Lower lobe of right lung (tissue), 2 donors: Measurements from ENCODE around the gene DIP2C. TPM values are rescaled to one million over a fixed set of nuclear protein-coding genes. Genes with fewer than 3 reads are reported as not detected.

Experiments used
- ATAC-seq, 2 donors: fragments of 200-7000 bp; cut with Tn5 transposase; one replicate each; pipeline ENCODE4 v1.9.1; 2020 to 2022; ENCODE audit warnings: mild to moderate bottlenecking in 2 of 2, moderate library complexity in 2 of 2
- DNase-seq: peaks from one replicate; pipeline ENCODE4 v3.0.0-alpha.2; 2020
- H3K27ac ChIP-seq: fragments of 200-600 bp; one replicate; pipeline ENCODE4 v1.8.0; 2022
- H3K27me3 ChIP-seq: fragments of 200-600 bp; one replicate; pipeline ENCODE4 v1.8.0; 2022; ENCODE audit warnings: low read depth
- H3K36me3 ChIP-seq: fragments of 200-600 bp; one replicate; pipeline ENCODE4 v1.8.0; 2022; ENCODE audit warnings: mild to moderate bottlenecking
- H3K4me1 ChIP-seq: fragments of 200-600 bp; one replicate; pipeline ENCODE4 v1.8.0; 2022
- H3K4me3 ChIP-seq: fragments of 200-600 bp; one replicate; pipeline ENCODE4 v1.8.0; 2022; ENCODE audit warnings: mild to moderate bottlenecking
- H3K9me3 ChIP-seq: fragments of 200-600 bp; one replicate; pipeline ENCODE4 v1.8.0; 2022
- CTCF ChIP-seq: fragments of 200-600 bp; IDR thresholded peaks from one replicate; pipeline ENCODE4 v1.8.0; 2022; ENCODE audit warnings: antibody characterized with exemption, mild to moderate bottlenecking
- intact Hi-C: fragments of 100-400 bp; cut with DNase I; formaldehyde crosslinking; loops from one replicate; pipeline ENCODE4 v1.11.0; 2022
- total RNA-seq: library from RNA; stranded (reverse); fragmentation: NEBNext Ultra II Directional; extraction: Animal tissue kit (Norgen Biotek cat#: 25700); gene quantifications from one replicate; pipeline ENCODE4 v1.2.1, GENCODE V29; 2021
- donor health status: DM: no; HTN: yes; CAD: no; lungs with severe emphysema.

The DIP2C gene
- total RNA-seq, 1 donor from 2014 or later: 15.1 TPM

DNA sequence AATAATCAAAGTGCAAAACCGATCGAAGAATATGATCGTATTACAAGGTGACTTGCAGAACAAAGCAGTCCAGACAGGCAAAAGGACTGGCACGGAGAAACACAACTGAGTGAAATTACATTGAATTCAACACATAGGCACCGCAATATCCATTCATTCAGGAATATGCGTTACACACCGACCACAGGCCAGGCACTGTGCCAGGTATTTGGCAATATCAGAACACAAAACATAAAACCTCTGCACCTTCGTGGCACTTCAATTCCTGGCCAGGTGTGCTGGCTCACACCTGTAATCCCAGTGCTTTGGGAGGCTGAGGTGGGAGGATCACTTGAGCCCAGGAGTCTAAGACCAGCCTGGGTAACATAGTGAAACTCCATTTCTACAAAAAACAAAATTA, 187.9 kb downstream of the DIP2C start:
- H3K27me3 ChIP-seq: no peaks in the 10 kb centered on the region
- no peaks in the 10 kb centered on the region for H3K36me3 ChIP-seq
- ATAC-seq (no peak), DNase-seq (no peak)
- no peak overlapping the region for H3K27ac ChIP-seq
- no peak overlapping the region for H3K4me3 ChIP-seq
- intact Hi-C loops: no loop called here
- peaks cover 18% of the 10 kb centered on the region for H3K4me1 ChIP-seq
- no peak for TF ChIP-seq CTCF
- no peaks in the 10 kb centered on the region for H3K9me3 ChIP-seq

- ATAC-seq (no peak), DNase-seq (peak; percentile 37)
- no peak overlapping the region for H3K4me3 ChIP-seq
- no peak overlapping the region for H3K27ac ChIP-seq
- no peaks in the 10 kb centered on the region for H3K27me3 ChIP-seq
- intact Hi-C loops: no loop called here
- no peaks in the 10 kb centered on the region for H3K36me3 ChIP-seq
- TF ChIP-seq CTCF: no peak
- H3K9me3 ChIP-seq: no peaks in the 10 kb centered on the region
- peaks cover 18% of the 10 kb centered on the region for H3K4me1 ChIP-seq
These were observed 188.6 kb downstream of the DIP2C start for GRCh38 chr10:500876-501275.

GRCh38 chr10:499991-500390, 189.5 kb downstream of the DIP2C start:
- intact Hi-C loops: no loop called here
- H3K4me1 ChIP-seq: peaks cover 18% of the 10 kb centered on the region
- H3K27me3 ChIP-seq: no peaks in the 10 kb centered on the region
- H3K27ac ChIP-seq: no peak overlapping the region
- peak; percentile 32 for DNase-seq
- no peaks in the 10 kb centered on the region for H3K9me3 ChIP-seq
- no peak for TF ChIP-seq CTCF
- no peaks in the 10 kb centered on the region for H3K36me3 ChIP-seq
- no peak overlapping the region for H3K4me3 ChIP-seq
- no peak for ATAC-seq

- H3K36me3 ChIP-seq: no peaks in the 10 kb centered on the region
- DNase-seq (no peak), ATAC-seq (no peak)
- H3K4me1 ChIP-seq: peaks cover 18% of the 10 kb centered on the region
- H3K27ac ChIP-seq: no peak overlapping the region
- no peaks in the 10 kb centered on the region for H3K27me3 ChIP-seq
- TF ChIP-seq CTCF: no peak
- intact Hi-C loops: no loop called here
- H3K9me3 ChIP-seq: no peaks in the 10 kb centered on the region
- H3K4me3 ChIP-seq: no peak overlapping the region
These were observed 190.6 kb downstream of the DIP2C start for GRCh38 chr10:498760-499435.

GRCh38 chr10:497898-498451, 191.5 kb downstream of the DIP2C start:
- no peaks in the 10 kb centered on the region for H3K36me3 ChIP-seq
- H3K4me1 ChIP-seq: peaks cover 18% of the 10 kb centered on the region
- no peak overlapping the region for H3K4me3 ChIP-seq
- no peak for TF ChIP-seq CTCF
- H3K27ac ChIP-seq: no peak overlapping the region
- peak; percentile 27 for DNase-seq
- no peaks in the 10 kb centered on the region for H3K9me3 ChIP-seq
- no peaks in the 10 kb centered on the region for H3K27me3 ChIP-seq
- intact Hi-C loops: no loop called here
- no peak for ATAC-seq
